Esophagus muscularis mucosa (tissue), 4 donors: ENCODE measurements around the gene L1CAM.

Source experiments
- EP300 ChIP-seq: sonication (generic); formaldehyde crosslinking; IDR thresholded peaks from one replicate; pipeline ENCODE4 v1.6.1; 2017; ENCODE audit warnings: antibody characterized with exemption
- POLR2A ChIP-seq: fragments of 450-650 bp; IDR thresholded peaks from one replicate; pipeline ENCODE4 v1.6.1; 2017; ENCODE audit warnings: antibody characterized with exemption, moderate library complexity, mild to moderate bottlenecking, low read depth
- POLR2AphosphoS5 ChIP-seq, 2 donors: sonication (generic); formaldehyde crosslinking; IDR thresholded peaks; one replicate each; pipeline ENCODE4 v1.6.1; 2017; ENCODE audit warnings: antibody characterized with exemption in 2 of 2
- TF ChIP-seq, protein P1 (sequence below), 3 experiments: fragments of 200-600 bp in 2 of 3; fragments of 450-650 bp in 1 of 3; sonication (generic) in 2 of 3; IDR thresholded peaks; one replicate each; pipeline ENCODE4 v1.5.1; 2017 to 2019; ENCODE audit warnings: antibody characterized with exemption in 3 of 3, mild to moderate bottlenecking in 2 of 3, moderate library complexity in 1 of 3

GRCh38 chrX:153919281-153919680 is 33.3 kb upstream of the L1CAM start:
- TF ChIP-seq POLR2A, result no peak
- no peak for TF ChIP-seq EP300
- TF ChIP-seq, protein P1, sequence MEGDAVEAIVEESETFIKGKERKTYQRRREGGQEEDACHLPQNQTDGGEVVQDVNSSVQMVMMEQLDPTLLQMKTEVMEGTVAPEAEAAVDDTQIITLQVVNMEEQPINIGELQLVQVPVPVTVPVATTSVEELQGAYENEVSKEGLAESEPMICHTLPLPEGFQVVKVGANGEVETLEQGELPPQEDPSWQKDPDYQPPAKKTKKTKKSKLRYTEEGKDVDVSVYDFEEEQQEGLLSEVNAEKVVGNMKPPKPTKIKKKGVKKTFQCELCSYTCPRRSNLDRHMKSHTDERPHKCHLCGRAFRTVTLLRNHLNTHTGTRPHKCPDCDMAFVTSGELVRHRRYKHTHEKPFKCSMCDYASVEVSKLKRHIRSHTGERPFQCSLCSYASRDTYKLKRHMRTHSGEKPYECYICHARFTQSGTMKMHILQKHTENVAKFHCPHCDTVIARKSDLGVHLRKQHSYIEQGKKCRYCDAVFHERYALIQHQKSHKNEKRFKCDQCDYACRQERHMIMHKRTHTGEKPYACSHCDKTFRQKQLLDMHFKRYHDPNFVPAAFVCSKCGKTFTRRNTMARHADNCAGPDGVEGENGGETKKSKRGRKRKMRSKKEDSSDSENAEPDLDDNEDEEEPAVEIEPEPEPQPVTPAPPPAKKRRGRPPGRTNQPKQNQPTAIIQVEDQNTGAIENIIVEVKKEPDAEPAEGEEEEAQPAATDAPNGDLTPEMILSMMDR (IDR thresholded peaks at IDR 0.05), result no peak
- no peak for TF ChIP-seq POLR2AphosphoS5 (IDR thresholded peaks at IDR 0.05)
